GM11168 (cell line): Measurements from ENCODE around the gene TUBB3.
"Not testable (repeated sequence)": the region's sequence is repeated elsewhere in the genome, so short reads cannot be mapped to it uniquely, and the experiment has no call there.

Experiments
- in situ Hi-C: fragments of 300-500 bp; cut with MboI; formaldehyde crosslinking; loops from one replicate; pipeline ENCODE4 v1.12.0; 2022; ENCODE audit warnings: low sequenced_read_pairs; ENCODE audit not compliant: unreplicated experiment

The TUBB3 gene

GRCh38 chr16:89922884-89923639 lies at the start of gene TUBB3:
Gene TUBB3 (plus strand): TSS chr16:89923342. CDS start chr16:89923402, 60 bp downstream.
- in situ Hi-C loops, result no loop called here

- in situ Hi-C loops, result no loop called here
Observed at GRCh38 chr16:89873972-89874689, 49.0 kb upstream of the TUBB3 start.

GRCh38 chr16:89879123-89879522 lies 44.0 kb upstream of the TUBB3 start:
- in situ Hi-C loops, result not testable (repeated sequence)

- in situ Hi-C loops, result no loop called here
Observed at GRCh38 chr16:89880477-89881367, 42.4 kb upstream of the TUBB3 start.

GRCh38 chr16:89881368-89881730 lies 41.8 kb upstream of the TUBB3 start:
- in situ Hi-C loops, result no loop called here

- in situ Hi-C loops, result no loop called here
Observed at GRCh38 chr16:89883346-89884040, 39.6 kb upstream of the TUBB3 start.

- in situ Hi-C loops, result no loop called here
Observed at GRCh38 chr16:89884041-89884421, 39.1 kb upstream of the TUBB3 start.

GRCh38 chr16:89887243-89887642 lies 35.9 kb upstream of the TUBB3 start:
- in situ Hi-C loops, result no loop called here

- in situ Hi-C loops, result no loop called here
Observed at GRCh38 chr16:89890200-89890599, 32.9 kb upstream of the TUBB3 start.

- in situ Hi-C loops, result no loop called here
Observed at GRCh38 chr16:89890886-89891657, 32.1 kb upstream of the TUBB3 start.

- in situ Hi-C loops, result no loop called here
Observed at GRCh38 chr16:89892055-89892630, 31.0 kb upstream of the TUBB3 start.

GRCh38 chr16:89892635-89893034 lies 30.5 kb upstream of the TUBB3 start:
- in situ Hi-C loops, result no loop called here

- in situ Hi-C loops, result no loop called here
Observed at GRCh38 chr16:89893642-89894548, 29.2 kb upstream of the TUBB3 start.

GRCh38 chr16:89895482-89896250 lies 27.5 kb upstream of the TUBB3 start:
- in situ Hi-C loops, result no loop called here

GRCh38 chr16:89897204-89897603 lies 25.9 kb upstream of the TUBB3 start:
- in situ Hi-C loops, result no loop called here

- in situ Hi-C loops, result no loop called here
Observed at GRCh38 chr16:89898201-89898967, 24.8 kb upstream of the TUBB3 start.
